Nucleus accumbens (tissue), 56 donors: Measurements from ENCODE around the gene CCRL2.

ENCODE experiments used
- DNase-seq, 56 donors: peaks; one replicate each; lab custom pipeline; 2025; lab: John Stamatoyannopoulos, UW

CCRL2 gene

GRCh38 chr3:46455231-46456115 lies 48.4 kb downstream of the CCRL2 start:
- DNase-seq, result no peak

- no peak for DNase-seq
These were observed 49.1 kb downstream of the CCRL2 start for GRCh38 chr3:46456118-46456517.
